WI38 (cell line): Measurements from ENCODE around the gene CLCA2.

Source experiments
- H3K4me3 ChIP-seq: 2 replicates; pipeline ENCODE4 v1.5.1; 2011; ENCODE audit warnings: low read depth, mild to moderate bottlenecking, control low read depth, low read length
- TF ChIP-seq, protein P1 (sequence below): IDR thresholded peaks from 2 replicates; pipeline ENCODE4 v1.5.1; 2012; ENCODE audit warnings: low read depth, mild to moderate bottlenecking, control low read depth, low read length

The CLCA2 gene, protein sequence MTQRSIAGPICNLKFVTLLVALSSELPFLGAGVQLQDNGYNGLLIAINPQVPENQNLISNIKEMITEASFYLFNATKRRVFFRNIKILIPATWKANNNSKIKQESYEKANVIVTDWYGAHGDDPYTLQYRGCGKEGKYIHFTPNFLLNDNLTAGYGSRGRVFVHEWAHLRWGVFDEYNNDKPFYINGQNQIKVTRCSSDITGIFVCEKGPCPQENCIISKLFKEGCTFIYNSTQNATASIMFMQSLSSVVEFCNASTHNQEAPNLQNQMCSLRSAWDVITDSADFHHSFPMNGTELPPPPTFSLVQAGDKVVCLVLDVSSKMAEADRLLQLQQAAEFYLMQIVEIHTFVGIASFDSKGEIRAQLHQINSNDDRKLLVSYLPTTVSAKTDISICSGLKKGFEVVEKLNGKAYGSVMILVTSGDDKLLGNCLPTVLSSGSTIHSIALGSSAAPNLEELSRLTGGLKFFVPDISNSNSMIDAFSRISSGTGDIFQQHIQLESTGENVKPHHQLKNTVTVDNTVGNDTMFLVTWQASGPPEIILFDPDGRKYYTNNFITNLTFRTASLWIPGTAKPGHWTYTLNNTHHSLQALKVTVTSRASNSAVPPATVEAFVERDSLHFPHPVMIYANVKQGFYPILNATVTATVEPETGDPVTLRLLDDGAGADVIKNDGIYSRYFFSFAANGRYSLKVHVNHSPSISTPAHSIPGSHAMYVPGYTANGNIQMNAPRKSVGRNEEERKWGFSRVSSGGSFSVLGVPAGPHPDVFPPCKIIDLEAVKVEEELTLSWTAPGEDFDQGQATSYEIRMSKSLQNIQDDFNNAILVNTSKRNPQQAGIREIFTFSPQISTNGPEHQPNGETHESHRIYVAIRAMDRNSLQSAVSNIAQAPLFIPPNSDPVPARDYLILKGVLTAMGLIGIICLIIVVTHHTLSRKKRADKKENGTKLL

DNA sequence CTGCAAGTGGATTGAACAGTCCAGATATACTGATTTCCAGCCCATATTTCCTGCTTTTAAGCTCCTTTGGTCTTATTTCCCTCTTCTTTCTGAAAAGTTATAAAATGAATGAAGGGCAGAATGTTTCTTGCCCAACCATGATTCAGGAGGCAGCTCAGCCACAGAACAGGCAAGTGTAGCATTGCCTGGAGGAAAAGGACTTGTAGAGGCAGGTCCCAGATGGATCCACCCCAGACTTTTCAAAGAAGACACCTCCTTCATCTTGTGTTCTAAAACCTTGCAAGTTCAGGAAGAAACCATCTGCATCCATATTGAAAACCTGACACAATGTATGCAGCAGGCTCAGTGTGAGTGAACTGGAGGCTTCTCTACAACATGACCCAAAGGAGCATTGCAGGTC, at the start of gene CLCA2:
Gene CLCA2 (plus strand): TSS at position 299 of the 400 bp plus-strand sequence. CDS start 77 bp downstream, at position 376.
- H3K4me3 ChIP-seq, result no peak within 1 kb of the TSS
- TF ChIP-seq, protein P1, sequence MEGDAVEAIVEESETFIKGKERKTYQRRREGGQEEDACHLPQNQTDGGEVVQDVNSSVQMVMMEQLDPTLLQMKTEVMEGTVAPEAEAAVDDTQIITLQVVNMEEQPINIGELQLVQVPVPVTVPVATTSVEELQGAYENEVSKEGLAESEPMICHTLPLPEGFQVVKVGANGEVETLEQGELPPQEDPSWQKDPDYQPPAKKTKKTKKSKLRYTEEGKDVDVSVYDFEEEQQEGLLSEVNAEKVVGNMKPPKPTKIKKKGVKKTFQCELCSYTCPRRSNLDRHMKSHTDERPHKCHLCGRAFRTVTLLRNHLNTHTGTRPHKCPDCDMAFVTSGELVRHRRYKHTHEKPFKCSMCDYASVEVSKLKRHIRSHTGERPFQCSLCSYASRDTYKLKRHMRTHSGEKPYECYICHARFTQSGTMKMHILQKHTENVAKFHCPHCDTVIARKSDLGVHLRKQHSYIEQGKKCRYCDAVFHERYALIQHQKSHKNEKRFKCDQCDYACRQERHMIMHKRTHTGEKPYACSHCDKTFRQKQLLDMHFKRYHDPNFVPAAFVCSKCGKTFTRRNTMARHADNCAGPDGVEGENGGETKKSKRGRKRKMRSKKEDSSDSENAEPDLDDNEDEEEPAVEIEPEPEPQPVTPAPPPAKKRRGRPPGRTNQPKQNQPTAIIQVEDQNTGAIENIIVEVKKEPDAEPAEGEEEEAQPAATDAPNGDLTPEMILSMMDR, result no peak

DNA sequence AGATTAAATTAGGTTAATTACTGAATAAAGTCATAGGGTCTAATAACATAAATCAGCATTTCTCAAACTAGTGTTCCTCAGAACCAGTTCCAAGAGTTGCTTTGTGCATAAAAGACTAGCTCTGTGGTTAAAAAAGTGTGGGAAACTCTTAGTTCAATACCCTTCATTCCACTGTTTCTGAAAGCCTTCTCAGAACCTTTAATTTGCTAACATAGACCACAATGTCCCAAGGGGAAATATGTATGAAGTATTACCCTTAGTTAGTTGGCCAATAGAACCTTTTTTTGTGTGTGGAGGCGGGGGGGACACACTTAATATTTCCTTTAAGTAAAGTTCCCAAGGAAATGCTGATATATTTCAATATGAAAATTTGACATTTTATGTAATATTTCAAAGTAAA, 48.3 kb upstream of the CLCA2 start:
- H3K4me3 ChIP-seq, result no peak overlapping the region
- TF ChIP-seq, protein P1, result no peak

DNA sequence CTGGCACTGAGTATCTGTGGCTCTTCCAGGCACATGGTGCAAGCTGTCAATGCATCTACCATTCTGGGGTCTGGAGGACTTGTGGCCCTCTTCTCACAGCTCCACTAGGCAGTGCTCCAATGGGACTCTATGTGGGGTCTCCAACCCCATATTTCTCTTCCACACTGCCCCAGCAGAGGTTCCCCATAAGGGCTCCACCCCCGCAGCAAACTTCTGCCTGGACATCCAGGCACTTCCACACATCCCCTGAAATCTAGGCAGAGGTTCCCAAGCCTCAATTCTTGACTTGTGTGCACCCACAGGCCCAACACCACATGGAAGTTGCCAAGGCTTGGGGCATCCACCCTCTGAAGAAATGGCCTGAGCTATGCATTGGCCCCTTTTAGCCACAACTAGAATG, 46.6 kb upstream of the CLCA2 start:
- TF ChIP-seq, protein P1, result no peak
- no peak overlapping the region for H3K4me3 ChIP-seq

DNA sequence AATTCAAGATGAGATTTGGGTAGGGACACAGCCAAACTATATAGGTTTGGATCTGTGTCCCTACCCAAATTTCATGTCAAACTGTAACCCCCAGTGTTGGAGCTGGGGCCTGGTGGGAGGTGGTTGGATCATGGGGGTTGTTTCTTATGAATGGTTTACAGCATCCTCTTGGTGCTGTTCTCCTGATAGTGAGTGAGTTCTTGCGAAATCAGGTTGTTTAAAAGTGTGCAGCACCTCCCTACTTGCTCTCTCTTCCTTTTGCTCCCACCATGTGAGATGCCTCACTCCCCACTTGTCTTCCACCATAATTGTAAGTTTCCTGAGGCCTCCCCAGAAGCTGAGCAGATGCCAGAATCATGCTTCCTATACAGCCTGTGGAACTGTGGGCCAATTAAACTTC, 45.2 kb upstream of the CLCA2 start:
- TF ChIP-seq, protein P1, result no peak
- no peak overlapping the region for H3K4me3 ChIP-seq

DNA sequence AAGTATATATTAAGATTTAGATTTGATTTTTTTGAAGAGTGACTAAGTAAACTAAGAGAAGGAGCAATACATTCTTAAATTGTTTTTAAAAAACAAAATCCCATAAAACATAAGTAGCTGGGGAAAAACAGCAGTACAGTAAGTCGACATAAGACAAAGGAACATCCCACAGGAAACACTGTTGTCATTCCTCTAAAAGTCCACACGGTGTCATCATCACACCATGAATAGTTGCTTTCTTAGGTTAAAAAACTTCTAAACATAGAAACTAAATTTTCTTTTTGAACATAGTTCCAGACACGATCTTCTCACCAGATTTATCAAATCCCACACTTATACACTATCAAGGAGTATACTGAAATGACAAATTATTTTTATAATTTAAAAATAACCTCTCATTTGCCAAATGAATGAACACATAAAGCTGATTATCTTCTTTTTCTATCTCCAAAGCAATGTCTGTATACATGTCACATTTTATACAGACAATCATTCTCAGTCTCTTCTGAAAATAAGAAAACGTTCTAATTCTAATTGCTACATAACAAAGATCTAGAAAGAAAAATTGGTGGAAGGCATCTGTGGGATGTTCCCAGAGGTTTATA, 43.6 kb upstream of the CLCA2 start:
- peak overlapping the region; percentile 29; the same call in 1 of the 2 replicates for H3K4me3 ChIP-seq
- TF ChIP-seq, protein P1, result peak; percentile 49; the same call in 1 of the 2 replicates

DNA sequence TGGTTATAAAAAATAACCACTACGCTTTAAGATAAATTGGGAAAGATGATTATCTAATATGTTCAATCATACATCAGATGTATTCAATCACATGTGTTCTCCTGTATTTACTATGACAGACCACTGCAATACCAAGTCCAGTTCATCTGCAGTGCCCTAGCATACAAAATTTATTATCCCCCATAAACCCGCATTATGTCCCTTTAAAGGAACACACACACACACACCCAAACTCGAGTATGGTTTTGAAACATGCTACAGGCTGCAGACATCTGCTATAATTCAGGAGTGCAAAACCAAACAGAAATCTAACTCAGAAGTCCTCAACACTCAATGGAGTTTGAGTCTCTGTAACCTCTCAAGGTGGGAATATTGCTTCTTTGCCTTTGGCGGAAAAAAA, 42.7 kb upstream of the CLCA2 start:
- TF ChIP-seq, protein P1, result no peak
- H3K4me3 ChIP-seq, result no peak overlapping the region
